NB4 (cell line): ENCODE results near the gene ERBB4.

Experiments
- CTCF ChIP-seq: IDR thresholded peaks from one replicate; pipeline ENCODE4 v1.5.1; 2012; ENCODE audit warnings: low read depth, low read length
- MYC ChIP-seq: IDR thresholded peaks from 2 replicates; pipeline ENCODE4 v1.6.1; 2011; ENCODE audit warnings: low read depth, low read length
- POLR2A ChIP-seq: IDR thresholded peaks from 2 replicates; pipeline ENCODE4 v1.6.1; 2011; ENCODE audit warnings: mild to moderate bottlenecking; ENCODE audit not compliant: insufficient read length; ENCODE audit errors: extremely low read depth

GRCh38 chr2:211349031-211349430 is 1189.6 kb downstream of the ERBB4 start:
- TF ChIP-seq CTCF, result no peak
- TF ChIP-seq MYC, result no peak
- no peak for TF ChIP-seq POLR2A
